H54 (cell line): ENCODE data around the gene UROC1.

Experiments used
- DNase-seq: peaks from one replicate; pipeline ENCODE4 v3.0.0; 2011; ENCODE audit warnings: low spot score, mixed read lengths; ENCODE audit not compliant: insufficient read length
- FAIRE-seq: peaks from 3 replicates; lab custom pipeline; 2011; peaks lifted over from hg19 to GRCh38; lab: Jason Lieb, UNC
- POLR2A ChIP-seq: IDR thresholded peaks from 2 replicates; pipeline ENCODE4 v1.6.1; 2011; ENCODE audit warnings: low read depth, mild to moderate bottlenecking, low read length

Gene UROC1

DNA sequence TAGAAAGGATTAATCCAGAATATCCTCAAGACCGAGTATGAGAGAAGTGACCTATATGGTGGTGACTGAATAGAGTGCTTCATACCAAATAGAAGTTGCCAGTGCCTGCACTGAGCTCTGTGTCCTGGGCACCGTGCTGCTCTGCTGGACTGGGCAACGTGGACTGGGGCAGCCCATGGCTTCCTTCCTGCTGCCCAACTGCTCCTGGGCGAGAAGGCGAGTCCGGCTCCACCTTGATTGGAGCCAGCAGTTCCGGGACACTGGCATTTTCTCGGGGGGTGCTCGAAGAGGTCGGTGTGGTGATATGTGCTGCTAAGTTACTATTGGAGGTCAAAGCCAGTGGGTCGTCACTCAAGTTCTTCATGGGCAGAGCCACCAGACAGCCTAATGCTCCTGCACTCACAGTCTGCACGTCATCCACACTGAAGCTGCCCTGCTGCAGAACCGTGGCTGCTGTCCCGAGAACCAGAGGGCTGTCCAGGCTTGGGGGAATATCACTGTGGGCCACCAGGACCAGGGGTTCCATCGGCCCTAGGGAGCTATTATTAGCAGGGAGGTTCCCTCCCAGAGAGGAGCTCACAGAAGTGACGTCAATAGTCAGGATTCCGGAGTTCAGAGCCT is 56.0 kb downstream of the UROC1 start:
- DNase-seq = no peak
- no peak for FAIRE-seq
- TF ChIP-seq POLR2A = no peak

DNA sequence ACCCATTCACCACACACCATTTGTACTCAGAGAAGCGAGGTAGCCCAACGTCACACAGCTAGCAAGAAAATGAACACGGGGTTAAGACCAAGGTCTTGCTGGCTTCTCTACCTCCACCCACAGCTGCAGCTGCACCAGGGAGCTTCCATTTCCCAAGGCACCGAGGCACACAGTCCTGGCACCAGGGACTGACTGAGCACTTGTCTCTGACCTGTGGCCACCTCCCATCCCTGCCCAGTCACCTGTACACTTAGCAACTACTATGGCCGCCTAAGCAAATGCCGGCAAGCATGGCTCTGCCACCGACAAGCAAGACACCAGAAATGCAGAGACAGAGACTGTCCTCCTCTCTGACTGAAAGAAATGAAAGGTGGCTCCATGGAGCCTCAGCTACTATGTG is 57.2 kb downstream of the UROC1 start:
- TF ChIP-seq POLR2A = no peak
- FAIRE-seq = no peak
- no peak for DNase-seq

GRCh38 chr3:126459763-126460127 is 57.8 kb downstream of the UROC1 start:
- no peak for DNase-seq
- no peak for FAIRE-seq

GRCh38 chr3:126459111-126459762 is 58.3 kb downstream of the UROC1 start:
- FAIRE-seq (no peak), DNase-seq (no peak)
- TF ChIP-seq POLR2A = no peak

More at GRCh38 chr3:126459763-126460127, 57.8 kb downstream of the UROC1 start:
- no peak for TF ChIP-seq POLR2A

- no peak for TF ChIP-seq POLR2A
- FAIRE-seq = no peak
- DNase-seq = no peak
These were observed 60.7 kb downstream of the UROC1 start for GRCh38 chr3:126456766-126457388.

GRCh38 chr3:126456211-126456610 is 61.4 kb downstream of the UROC1 start:
- FAIRE-seq = no peak
- DNase-seq = no peak
- no peak for TF ChIP-seq POLR2A

GRCh38 chr3:126454437-126455198 is 63.0 kb downstream of the UROC1 start:
- no peak for TF ChIP-seq POLR2A
- DNase-seq (no peak), FAIRE-seq (no peak)

DNA sequence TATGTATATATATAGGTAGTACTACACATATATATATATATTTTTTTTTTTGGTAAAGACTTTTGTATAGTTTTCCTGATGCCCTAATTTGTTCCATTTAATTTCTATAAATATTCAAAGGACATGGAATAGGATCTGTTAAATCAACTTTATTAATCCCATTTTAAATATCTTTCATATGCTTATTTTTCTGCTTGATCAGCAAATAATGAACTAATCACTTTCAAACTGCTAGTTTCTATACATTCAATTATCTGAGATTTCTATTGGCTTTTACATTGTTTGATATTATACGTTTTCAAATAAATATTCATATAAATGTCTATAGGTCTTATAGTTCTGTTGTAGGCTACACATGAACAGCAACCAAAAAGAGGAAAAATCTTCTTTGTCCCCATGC is 63.5 kb downstream of the UROC1 start:
- FAIRE-seq = no peak

DNA sequence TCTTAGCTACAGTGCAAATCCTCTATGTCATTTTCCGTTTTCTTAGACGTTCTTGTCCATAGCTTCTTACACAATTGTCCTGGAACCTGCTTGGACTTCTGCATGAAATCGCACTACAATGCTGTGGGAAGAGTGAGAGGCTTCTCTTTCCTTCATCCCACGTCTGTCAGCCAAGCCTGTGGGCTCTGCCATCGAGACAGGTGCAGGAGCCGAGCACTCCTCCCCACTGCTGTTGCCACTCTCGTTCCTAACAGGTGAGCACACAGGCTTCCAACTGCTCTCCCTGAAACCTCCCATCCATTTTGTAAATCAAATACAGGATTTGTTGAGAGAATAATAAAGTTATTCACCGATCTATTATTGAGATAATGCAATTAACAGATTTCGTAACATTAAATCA is 65.4 kb downstream of the UROC1 start:
- DNase-seq (no peak), FAIRE-seq (no peak)
- no peak for TF ChIP-seq POLR2A

More for the DNA sequence above, 63.5 kb downstream of the UROC1 start:
- no peak for TF ChIP-seq POLR2A
- no peak for DNase-seq

DNA sequence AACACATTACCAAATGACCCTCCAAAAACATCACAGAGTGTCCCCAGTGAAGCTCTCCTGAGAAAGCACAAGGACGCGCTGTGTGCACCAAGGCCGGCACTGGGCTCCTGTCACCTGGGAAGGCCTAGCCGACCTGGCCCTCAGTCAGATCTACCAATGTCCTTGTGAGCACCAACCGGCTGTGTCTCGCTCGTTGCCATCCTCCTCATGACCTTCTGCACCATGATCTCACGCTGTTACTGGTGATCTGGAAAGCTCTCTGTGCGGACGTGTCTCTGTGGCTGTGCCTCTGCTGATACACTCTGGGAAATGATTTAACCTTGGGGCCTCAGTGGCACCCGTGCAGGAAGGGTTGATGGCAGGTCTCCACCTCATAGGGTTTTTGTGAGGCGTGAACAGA is 66.1 kb downstream of the UROC1 start:
- DNase-seq (no peak), FAIRE-seq (no peak)
- no peak for TF ChIP-seq POLR2A

GRCh38 chr3:126450744-126451143 is 66.8 kb downstream of the UROC1 start:
- DNase-seq (no peak), FAIRE-seq (no peak)
- TF ChIP-seq POLR2A = no peak

DNA sequence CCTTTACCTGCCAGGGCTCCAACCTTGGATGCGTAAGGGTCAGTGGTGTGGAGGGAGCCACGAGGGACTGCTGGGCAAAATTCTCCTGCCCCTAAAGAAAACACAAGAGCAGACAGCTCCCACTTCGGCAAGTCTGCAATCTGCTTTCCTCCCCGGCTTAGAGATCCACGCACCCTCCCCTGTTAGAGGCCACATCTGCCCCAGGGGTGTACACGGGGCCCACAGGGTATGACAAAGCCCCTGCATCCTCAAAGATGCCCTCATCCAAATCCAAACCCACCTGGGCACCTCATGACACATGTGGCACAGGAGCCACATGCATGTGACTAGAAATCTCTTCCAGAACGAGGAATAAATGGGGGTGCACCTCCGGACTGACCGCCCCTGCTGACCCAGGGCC is 67.4 kb downstream of the UROC1 start:
- no peak for FAIRE-seq
- DNase-seq = no peak
- no peak for TF ChIP-seq POLR2A

DNA sequence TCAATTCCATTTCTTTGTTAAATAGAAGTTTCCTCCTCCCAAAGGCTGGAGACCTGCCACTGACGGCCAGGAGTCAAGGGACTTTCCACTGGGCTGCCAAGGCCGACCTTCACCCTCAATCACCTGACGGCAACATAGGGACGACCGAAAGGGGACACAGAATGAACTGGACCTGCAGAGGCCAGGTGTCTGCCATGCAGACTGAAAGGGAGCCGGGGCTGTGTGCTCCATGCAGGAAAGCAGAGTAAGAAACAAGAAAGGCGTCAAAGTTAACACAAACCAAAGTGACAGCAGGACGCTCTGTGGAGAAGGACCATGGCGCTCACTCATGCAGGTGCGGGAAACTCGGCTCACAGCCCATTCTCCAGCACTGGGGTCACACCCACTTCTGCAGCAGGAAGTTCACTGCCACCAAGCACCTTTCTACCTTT is 67.9 kb downstream of the UROC1 start:
- FAIRE-seq (no peak), DNase-seq (no peak)
- TF ChIP-seq POLR2A = no peak

DNA sequence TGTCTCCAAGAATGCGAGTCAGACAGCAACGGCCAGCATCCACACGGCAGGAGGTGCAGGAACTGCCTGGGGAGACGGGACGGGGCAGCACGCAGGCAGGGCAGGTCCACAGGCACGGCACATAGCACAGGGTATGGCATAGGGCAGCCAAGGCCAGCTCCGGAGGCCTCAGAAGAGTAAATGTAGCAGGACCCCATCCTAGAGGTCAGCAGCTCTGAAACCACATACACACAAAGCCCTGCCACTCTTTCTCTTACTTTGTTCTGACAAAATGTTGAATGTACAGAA is 68.7 kb downstream of the UROC1 start:
- no peak for DNase-seq
- TF ChIP-seq POLR2A = no peak

More for the DNA sequence above, 68.7 kb downstream of the UROC1 start:
- FAIRE-seq = no peak
